Left lung (tissue), 10 donors: ENCODE data around the gene CDC14C. TPM values are rescaled to one million over a fixed set of nuclear protein-coding genes. Genes with fewer than 3 reads are reported as not detected.
A peak's percentile ranks its signal among the peaks of the same experiment; 100 is the strongest.
"Not testable (repeated sequence)": the region's sequence is repeated elsewhere in the genome, so short reads cannot be mapped to it uniquely, and the experiment has no call there.

Experiments
- ATAC-seq: fragments of 200-7000 bp; cut with Tn5 transposase; one replicate; pipeline ENCODE4 v1.9.1; 2020; ENCODE audit warnings: moderate library complexity
- DNase-seq, 4 donors: peaks; one replicate each; pipeline ENCODE4 v3.0.0-alpha.2; 2013 to 2020
- H3K27ac ChIP-seq, 2 donors: fragments of 200-600 bp; sonication (generic) in 1 of 2; one replicate each; pipeline versions ENCODE4 v1.5.0 to v1.8.0; 2020 to 2021
- H3K27me3 ChIP-seq, 2 donors: fragments of 200-600 bp; sonication (generic) in 1 of 2; one replicate each; pipeline versions ENCODE4 v1.5.0 to v1.8.0; 2020 to 2021
- H3K36me3 ChIP-seq, 2 donors: fragments of 200-600 bp; sonication (generic) in 1 of 2; one replicate each; pipeline versions ENCODE4 v1.5.0 to v1.8.0; 2020 to 2021
- H3K4me1 ChIP-seq, 2 donors: fragments of 200-600 bp; one replicate each; pipeline ENCODE4 v1.8.0; 2021
- H3K4me3 ChIP-seq, 2 donors: fragments of 200-600 bp; sonication (generic) in 1 of 2; one replicate each; pipeline versions ENCODE4 v1.5.0 to v1.8.0; 2020 to 2021; ENCODE audit warnings: mild to moderate bottlenecking in 1 of 2
- H3K9me3 ChIP-seq, 2 donors: fragments of 200-600 bp; sonication (generic) in 1 of 2; one replicate each; pipeline versions ENCODE4 v1.5.0 to v1.8.0; 2020 to 2021
- CTCF ChIP-seq, 2 donors: fragments of 200-600 bp; sonication (generic) in 1 of 2; IDR thresholded peaks; one replicate each; pipeline versions ENCODE4 v1.5.0 to v1.8.0; 2021; ENCODE audit warnings: antibody characterized with exemption in 2 of 2
- intact Hi-C, 2 donors: fragments of 100-400 bp; cut with DNase I; formaldehyde crosslinking; loops; one replicate each; pipeline versions ENCODE4 v1.11.2 to v1.14.2; 2022
- polyA plus RNA-seq, 6 donors: library from polyadenylated mRNA; unstranded; fragments of 120-200 nt; gene quantifications; one replicate each; pipeline ENCODE4 v1.2.1, GENCODE V29; 2013; ENCODE audit not compliant: insufficient read length in 6 of 6
- total RNA-seq, 2 donors: library from RNA; stranded (reverse); fragmentation: NEBNext Ultra II Directional; extraction: Animal tissue kit (Norgen Biotek cat#: 25700); gene quantifications; one replicate each; pipeline ENCODE4 v1.2.1, GENCODE V29; 2021
- donor health status: DM: no; HTN: yes; CAD: no.
- donor health status: DM: no; HTN: no; CAD: no.

The CDC14C gene
- total and polyA plus RNA-seq, 8 donors, result 0.06 to 0.11 (median 0.10) TPM; not detected in 4

- H3K27me3 ChIP-seq, result no peaks in the 10 kb centered on the region
- H3K4me3 ChIP-seq, result no peak overlapping the region
- no peak overlapping the region for H3K27ac ChIP-seq
- ATAC-seq (no peak), DNase-seq (no peak)
- H3K9me3 ChIP-seq, result peaks cover 0 to 55% of the 10 kb centered on the region in 2 donors
- intact Hi-C loops, result no loop called here
- H3K4me1 ChIP-seq, result no peaks in the 10 kb centered on the region
- no peaks in the 10 kb centered on the region for H3K36me3 ChIP-seq
- no peak for TF ChIP-seq CTCF (IDR thresholded peaks at IDR 0.05)
Observed at GRCh38 chr7:48894574-48894973, 29.8 kb upstream of the CDC14C start.

GRCh38 chr7:48899932-48900331 lies 24.4 kb upstream of the CDC14C start:
- no peak for DNase-seq
- Histone ChIP-seq H3K27ac (no peak overlapping the region), H3K27me3 (no peaks in the 10 kb centered on the region), H3K4me1 (no peaks in the 10 kb centered on the region), H3K36me3 (no peaks in the 10 kb centered on the region), H3K9me3 (peaks cover 0 to 16% of the 10 kb centered on the region in 2 donors), H3K4me3 (no peak overlapping the region)
- TF ChIP-seq CTCF (IDR thresholded peaks at IDR 0.05), result no peak
- intact Hi-C loops, result no loop called here
- ATAC-seq, result no peak

- Histone ChIP-seq H3K27me3 (no peaks in the 10 kb centered on the region), H3K36me3 (no peaks in the 10 kb centered on the region), H3K27ac (no peak overlapping the region), H3K9me3 (peaks cover 0 to 11% of the 10 kb centered on the region in 2 donors), H3K4me3 (no peak overlapping the region), H3K4me1 (no peaks in the 10 kb centered on the region)
- no peak for TF ChIP-seq CTCF (IDR thresholded peaks at IDR 0.05)
- intact Hi-C loops, result no loop called here
- ATAC-seq (no peak), DNase-seq (no peak)
Observed at GRCh38 chr7:48901966-48902365, 22.4 kb upstream of the CDC14C start.

GRCh38 chr7:48904975-48905374 lies 19.4 kb upstream of the CDC14C start:
- Histone ChIP-seq H3K27me3 (no peaks in the 10 kb centered on the region), H3K27ac (no peak overlapping the region), H3K4me1 (no peaks in the 10 kb centered on the region), H3K36me3 (no peaks in the 10 kb centered on the region), H3K4me3 (no peak overlapping the region), H3K9me3 (peaks cover 0 to 23% of the 10 kb centered on the region in 2 donors)
- DNase-seq, result no peak
- intact Hi-C loops, result no loop called here
- no peak for TF ChIP-seq CTCF (IDR thresholded peaks at IDR 0.05)
- ATAC-seq, result no peak

GRCh38 chr7:48905686-48906085 lies 18.7 kb upstream of the CDC14C start:
- H3K4me1 ChIP-seq, H3K27me3 ChIP-seq, H3K36me3 ChIP-seq, H3K27ac ChIP-seq, intact Hi-C loops, DNase-seq, H3K4me3 ChIP-seq: not testable (repeated sequence)
- ATAC-seq, result peak; percentile 86
- peaks cover 0 to 28% of the 10 kb centered on the region in 2 donors for H3K9me3 ChIP-seq

GRCh38 chr7:48909887-48910286 lies 14.5 kb upstream of the CDC14C start:
- H3K4me3 ChIP-seq, H3K27ac ChIP-seq, DNase-seq, H3K4me1 ChIP-seq, H3K27me3 ChIP-seq, intact Hi-C loops, H3K36me3 ChIP-seq, ATAC-seq: not testable (repeated sequence)
- H3K9me3 ChIP-seq, result peaks cover 0 to 27% of the 10 kb centered on the region in 2 donors
